HepG2 (cell line): ENCODE results near the gene GRK5. TPM values are rescaled to one million over a fixed set of nuclear protein-coding genes. Genes with fewer than 3 reads are reported as not detected.

ENCODE experiments used
- ATAC-seq: fragments of 200-7000 bp; cut with Tn5 transposase; 3 replicates; pipeline ENCODE4 v1.9.1; 2020; ENCODE audit warnings: mild to moderate bottlenecking, moderate library complexity
- BruUV-seq: library from RNA; stranded (reverse); fragments of 400-500 nt; replicated peaks from 2 replicates; lab custom pipeline; 2021; lab: Mats Ljungman, UMichigan
- CTCF ChIA-PET: fragments of 300-600 bp; formaldehyde crosslinking; extraction: SDS; loops from one replicate; lab custom pipeline; 2021; ENCODE audit warnings: low total read pairs, inconsistent platforms, low intra/inter-chr PET ratio; lab: Yijun Ruan, JAX
- POLR2A ChIA-PET: fragments of 350-600 bp; sonication (Branson Sonifier 250); formaldehyde crosslinking; loops from one replicate; lab custom pipeline; 2020; ENCODE audit warnings: antibody characterized with exemption, inconsistent platforms; lab: Yijun Ruan, JAX
- DNase-seq: peaks from one replicate; pipeline ENCODE4 v3.0.0-alpha.2; 2015; ENCODE audit warnings: low spot score
- FAIRE-seq: peaks from 3 replicates; lab custom pipeline; 2011; peaks lifted over from hg19 to GRCh38; lab: Jason Lieb, UNC
- H2AFZ ChIP-seq: one replicate; pipeline ENCODE4 v1.6.1; 2011; ENCODE audit warnings: low read length, inconsistent platforms
- H3K27ac ChIP-seq: fragments of 300-600 bp; 3 replicates; pipeline ENCODE4 v1.8.0; 2011; ENCODE audit warnings: mixed run types, mild to moderate bottlenecking, mixed read lengths, low read length, inconsistent platforms; ENCODE audit not compliant: insufficient read depth; ENCODE audit errors: extremely low read length
- H3K27me3 ChIP-seq, 2 experiments: fragments of 200-600 bp in 1 of 2; 2 replicates in 1 of 2; 3 replicates in 1 of 2; pipeline versions ENCODE4 v1.6.0 to v1.8.0; 2011; ENCODE audit warnings: low read length in 2 of 2, mild to moderate bottlenecking in 2 of 2, moderate library complexity in 2 of 2, inconsistent platforms in 1 of 2; ENCODE audit not compliant: insufficient read depth in 2 of 2, control insufficient read depth in 1 of 2
- H3K36me3 ChIP-seq, 2 experiments: fragments of 200-600 bp in 1 of 2; replicated peaks in 1 of 2; 2 replicates in 1 of 2; 3 replicates in 1 of 2; pipeline versions ENCODE4 v1.5.1 to v1.8.0; 2011; ENCODE audit warnings: low read length in 2 of 2, inconsistent platforms in 1 of 2; ENCODE audit not compliant: insufficient read depth in 2 of 2, control insufficient read depth in 1 of 2
- H3K4me1 ChIP-seq: 2 replicates; pipeline ENCODE4 v1.5.1; 2012; ENCODE audit warnings: low read length, inconsistent platforms; ENCODE audit not compliant: insufficient read depth
- H3K4me2 ChIP-seq: 2 replicates; pipeline ENCODE4 v1.6.0; 2011; ENCODE audit warnings: low read depth, low read length, inconsistent platforms
- H3K4me3 ChIP-seq, 3 experiments: fragments of 200-600 bp in 1 of 3; sonication (generic), shearing (Covaris generic) in 1 of 3; replicated peaks in 1 of 3; 2 replicates each; pipeline ENCODE4 v1.5.1; 2011 to 2016; ENCODE audit warnings: low read length in 3 of 3, inconsistent platforms in 2 of 3, low read depth in 2 of 3, mild to moderate bottlenecking in 2 of 3, control low read depth in 1 of 3, mixed read lengths in 1 of 3; ENCODE audit not compliant: insufficient read depth in 1 of 3
- H3K79me2 ChIP-seq: one replicate; pipeline ENCODE4 v1.6.1; 2011; ENCODE audit warnings: low read length, inconsistent platforms; ENCODE audit not compliant: insufficient read depth
- H3K9ac ChIP-seq: 2 replicates; pipeline ENCODE4 v1.6.0; 2011; ENCODE audit warnings: mild to moderate bottlenecking, low read depth, low read length, inconsistent platforms; ENCODE audit not compliant: insufficient read depth
- H3K9me3 ChIP-seq: 2 replicates; pipeline ENCODE4 v1.5.1; 2012; ENCODE audit warnings: mild to moderate bottlenecking, low read length
- H4K20me1 ChIP-seq: 2 replicates; pipeline ENCODE4 v1.6.0; 2011; ENCODE audit warnings: inconsistent platforms, mild to moderate bottlenecking, low read length, moderate library complexity; ENCODE audit not compliant: insufficient read depth
- AHR ChIP-seq: IDR thresholded peaks from 2 replicates; pipeline ENCODE4 v1.6.1; 2018; ENCODE audit warnings: missing genetic modification reagents, missing compliant biosample characterization
- CREB1 ChIP-seq, 2 experiments: fragments of 450-650 bp in 1 of 2; IDR thresholded peaks; 2 replicates each; pipeline ENCODE4 v1.6.1; 2016 to 2017; ENCODE audit warnings: control low read depth in 1 of 2, mild to moderate bottlenecking in 1 of 2, missing compliant biosample characterization in 1 of 2, missing genetic modification characterization in 1 of 2
- FOXA3 ChIP-seq: IDR thresholded peaks from 2 replicates; pipeline ENCODE4 v1.6.1; 2016; ENCODE audit warnings: missing genetic modification reagents, missing compliant biosample characterization
- KLF6 ChIP-seq: IDR thresholded peaks from 2 replicates; pipeline ENCODE4 v1.8.0; 2016; ENCODE audit warnings: missing biosample characterization, missing genetic modification reagents
- NONO ChIP-seq, 2 experiments: fragments of 450-650 bp in 1 of 2; sonication (generic) in 1 of 2; formaldehyde crosslinking in 1 of 2; IDR thresholded peaks in 1 of 2; conservative IDR thresholded peaks in 1 of 2; 2 replicates each; pipeline versions ENCODE4 v1.6.1 to v1.8.0; 2017 to 2022; ENCODE audit warnings: mild to moderate bottlenecking in 1 of 2, missing genetic modification reagents in 1 of 2, moderate library complexity in 1 of 2
- REL ChIP-seq: sonication (generic); formaldehyde crosslinking; conservative IDR thresholded peaks from 2 replicates; pipeline ENCODE4 v1.8.0; 2022; ENCODE audit warnings: mild to moderate bottlenecking, missing genetic modification reagents, moderate library complexity
- RFXAP ChIP-seq: sonication (generic); formaldehyde crosslinking; IDR thresholded peaks from 2 replicates; pipeline ENCODE4 v1.4.0; 2020; ENCODE audit warnings: missing genetic modification reagents, borderline replicate concordance
- ZNF234 ChIP-seq: sonication (generic); formaldehyde crosslinking; conservative IDR thresholded peaks from 2 replicates; pipeline ENCODE4 v1.5.1; 2020; ENCODE audit warnings: mild to moderate bottlenecking, missing genetic modification reagents
- ZNF282 ChIP-seq: fragments of 450-650 bp; IDR thresholded peaks from 2 replicates; pipeline ENCODE4 v1.6.1; 2018; ENCODE audit not compliant: partially characterized antibody
- ZNF34 ChIP-seq: sonication (generic); formaldehyde crosslinking; IDR thresholded peaks from 2 replicates; pipeline ENCODE4 v1.4.0; 2020; ENCODE audit warnings: mild to moderate bottlenecking, missing genetic modification reagents, borderline replicate concordance
- ZNF552 ChIP-seq: sonication (generic); formaldehyde crosslinking; IDR thresholded peaks from 2 replicates; pipeline ENCODE4 v1.9.0; 2022; ENCODE audit warnings: missing genetic modification reagents, mild to moderate bottlenecking, borderline replicate concordance
- ZNF724P ChIP-seq: sonication (generic); formaldehyde crosslinking; IDR thresholded peaks from 2 replicates; pipeline ENCODE4 v1.8.0; 2022; ENCODE audit warnings: missing genetic modification reagents, borderline replicate concordance
- ZNF883 ChIP-seq: sonication (generic); formaldehyde crosslinking; IDR thresholded peaks from 2 replicates; pipeline ENCODE4 v1.5.1; 2020; ENCODE audit warnings: mild to moderate bottlenecking, missing genetic modification reagents; ENCODE audit errors: not compliant biosample characterization
- ZSCAN25 ChIP-seq: sonication (generic); formaldehyde crosslinking; IDR thresholded peaks from 2 replicates; pipeline ENCODE4 v1.8.0; 2022; ENCODE audit warnings: mild to moderate bottlenecking, missing genetic modification reagents
- WGBS: methylation state at CpG from one replicate; pipeline ENCODE4 v1.1.6; 2017; ENCODE audit warnings: low lambda C conversion rate; 5-methylcytosine and 5-hydroxymethylcytosine counted together
- in situ Hi-C: cut with HindIII; loops from 2 replicates; pipeline ENCODE4 v1.10.0; 2017; ENCODE audit warnings: low pct_unique_long_range_greater_than_20kb; ENCODE audit not compliant: extremely low pct_ligation_motif_present
- intact Hi-C: fragments of 100-400 bp; cut with micrococcal nuclease; formaldehyde crosslinking; loops from one replicate; pipeline ENCODE4 v1.10.0; 2022; ENCODE audit not compliant: unreplicated experiment
- polyA plus RNA-seq, 8 experiments: library from polyadenylated mRNA; depleted of rRNA in 3 of 8; stranded (reverse) in 7 of 8; unstranded in 1 of 8; fragments of >200 nt; fragmentation: Illumina TruSeq in 4 of 8; extraction: Trizol in 4 of 8; gene quantifications; 2 replicates each; pipeline versions ENCODE4 v1.2.1 to v1.2.3, GENCODE V29; 2011 to 2016; ENCODE audit warnings: low read depth in 4 of 8, missing spikeins in 1 of 8, mixed read lengths in 1 of 8; ENCODE audit not compliant: insufficient read depth in 1 of 8
- total RNA-seq, 5 experiments: library from RNA; depleted of rRNA; stranded (reverse); fragments of >200 nt; fragmentation: Illumina TruSeq; extraction: Trizol; gene quantifications; 2 replicates each; pipeline ENCODE4 v1.2.3, GENCODE V29; 2016; ENCODE audit warnings: low read depth in 1 of 5
- TF ChIP-seq, protein P1 (sequence below): sonication (generic); formaldehyde crosslinking; IDR thresholded peaks from 2 replicates; pipeline ENCODE4 v1.4.0; 2020; ENCODE audit warnings: missing genetic modification reagents
- TF ChIP-seq, protein P2 (sequence below): IDR thresholded peaks from 2 replicates; pipeline ENCODE4 v1.6.1; 2012; ENCODE audit warnings: inconsistent platforms
- TF ChIP-seq, protein P3 (sequence below): sonication (generic); formaldehyde crosslinking; IDR thresholded peaks from 2 replicates; pipeline ENCODE4 v1.9.0; 2021; ENCODE audit warnings: missing genetic modification reagents, borderline replicate concordance

Gene GRK5
- total and polyA plus RNA-seq, 2 of the 13 experiments (the other 11 are each of a cell fraction or from before 2014, with no cell fraction given), result 10.4 to 12.6 TPM

DNA sequence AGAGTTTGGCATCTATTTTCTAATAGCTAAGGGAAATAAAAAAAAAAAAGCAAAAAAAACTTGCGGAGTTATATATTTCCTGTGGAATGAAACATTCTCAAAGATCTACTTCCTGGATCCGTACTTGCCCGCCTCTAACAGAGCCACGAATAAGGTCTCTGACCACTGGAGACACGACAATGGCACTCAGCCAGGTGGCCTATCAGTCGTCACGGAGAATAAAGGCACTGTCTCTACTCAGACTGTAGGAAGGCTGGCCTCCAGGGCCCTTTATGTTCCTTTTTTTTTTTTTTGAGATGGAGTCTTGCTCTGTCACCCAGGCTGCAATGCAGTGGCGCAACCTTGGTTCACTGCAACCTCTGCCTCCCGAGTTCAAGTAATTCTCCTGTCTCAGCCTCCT lies 276.5 kb downstream of the GRK5 start:
- CTCF ChIA-PET, result no interaction called here
- ATAC-seq, result no peak

More for the DNA sequence above, 276.5 kb downstream of the GRK5 start:
- POLR2A ChIA-PET, result no interaction called here
- FAIRE-seq (no peak), DNase-seq (no peak)
- Histone ChIP-seq H3K4me2 (no peak overlapping the region), H3K27ac (no peak overlapping the region), H3K79me2 (no peaks in the 10 kb centered on the region), H2AFZ (no peak overlapping the region), H4K20me1 (no peaks in the 10 kb centered on the region), H3K36me3 (no peaks in the 10 kb centered on the region), H3K4me1 (peaks cover 19% of the 10 kb centered on the region), H3K9me3 (no peaks in the 10 kb centered on the region), H3K9ac (no peak overlapping the region), H3K4me3 (no peak overlapping the region), H3K27me3 (peaks cover 0 to 41% of the 10 kb centered on the region in 2 experiments; a peak in 4 of 5 replicates)
- BruUV-seq, result no TSS peak
- TF ChIP-seq ZNF552 (CRISPR knock-in tag) (no peak), ZSCAN25 (CRISPR knock-in tag) (no peak), ZNF282 (no peak), ZNF234 (CRISPR knock-in tag) (no peak), NONO (IDR thresholded peaks at IDR 0.05) (no peak), NONO (CRISPR knock-in tag; conservative IDR thresholded peaks at IDR 0.05) (no peak), RFXAP (CRISPR knock-in tag) (no peak), FOXA3 (CRISPR knock-in tag) (no peak), CREB1 (IDR thresholded peaks at IDR 0.05) (no peak), CREB1 (CRISPR knock-in tag; IDR thresholded peaks at IDR 0.05) (no peak), AHR (no peak), ZNF724P (CRISPR knock-in tag) (no peak), ZNF34 (CRISPR knock-in tag) (no peak), REL (CRISPR knock-in tag) (no peak), ZNF883 (CRISPR knock-in tag) (no peak), KLF6 (no peak)
- TF ChIP-seq, protein P1, sequence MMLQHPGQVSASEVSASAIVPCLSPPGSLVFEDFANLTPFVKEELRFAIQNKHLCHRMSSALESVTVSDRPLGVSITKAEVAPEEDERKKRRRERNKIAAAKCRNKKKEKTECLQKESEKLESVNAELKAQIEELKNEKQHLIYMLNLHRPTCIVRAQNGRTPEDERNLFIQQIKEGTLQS, result no peak
- TF ChIP-seq, protein P2, sequence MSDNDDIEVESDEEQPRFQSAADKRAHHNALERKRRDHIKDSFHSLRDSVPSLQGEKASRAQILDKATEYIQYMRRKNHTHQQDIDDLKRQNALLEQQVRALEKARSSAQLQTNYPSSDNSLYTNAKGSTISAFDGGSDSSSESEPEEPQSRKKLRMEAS, result no peak
- TF ChIP-seq, protein P3, sequence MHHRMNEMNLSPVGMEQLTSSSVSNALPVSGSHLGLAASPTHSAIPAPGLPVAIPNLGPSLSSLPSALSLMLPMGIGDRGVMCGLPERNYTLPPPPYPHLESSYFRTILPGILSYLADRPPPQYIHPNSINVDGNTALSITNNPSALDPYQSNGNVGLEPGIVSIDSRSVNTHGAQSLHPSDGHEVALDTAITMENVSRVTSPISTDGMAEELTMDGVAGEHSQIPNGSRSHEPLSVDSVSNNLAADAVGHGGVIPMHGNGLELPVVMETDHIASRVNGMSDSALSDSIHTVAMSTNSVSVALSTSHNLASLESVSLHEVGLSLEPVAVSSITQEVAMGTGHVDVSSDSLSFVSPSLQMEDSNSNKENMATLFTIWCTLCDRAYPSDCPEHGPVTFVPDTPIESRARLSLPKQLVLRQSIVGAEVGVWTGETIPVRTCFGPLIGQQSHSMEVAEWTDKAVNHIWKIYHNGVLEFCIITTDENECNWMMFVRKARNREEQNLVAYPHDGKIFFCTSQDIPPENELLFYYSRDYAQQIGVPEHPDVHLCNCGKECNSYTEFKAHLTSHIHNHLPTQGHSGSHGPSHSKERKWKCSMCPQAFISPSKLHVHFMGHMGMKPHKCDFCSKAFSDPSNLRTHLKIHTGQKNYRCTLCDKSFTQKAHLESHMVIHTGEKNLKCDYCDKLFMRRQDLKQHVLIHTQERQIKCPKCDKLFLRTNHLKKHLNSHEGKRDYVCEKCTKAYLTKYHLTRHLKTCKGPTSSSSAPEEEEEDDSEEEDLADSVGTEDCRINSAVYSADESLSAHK, result no peak
- in situ Hi-C loops, result no loop called here
- intact Hi-C loops, result no loop called here
- WGBS, result 46% methylated on average over 9 of the region's 9 CpGs
